ENCODE results near the gene FBXO33.

DNA sequence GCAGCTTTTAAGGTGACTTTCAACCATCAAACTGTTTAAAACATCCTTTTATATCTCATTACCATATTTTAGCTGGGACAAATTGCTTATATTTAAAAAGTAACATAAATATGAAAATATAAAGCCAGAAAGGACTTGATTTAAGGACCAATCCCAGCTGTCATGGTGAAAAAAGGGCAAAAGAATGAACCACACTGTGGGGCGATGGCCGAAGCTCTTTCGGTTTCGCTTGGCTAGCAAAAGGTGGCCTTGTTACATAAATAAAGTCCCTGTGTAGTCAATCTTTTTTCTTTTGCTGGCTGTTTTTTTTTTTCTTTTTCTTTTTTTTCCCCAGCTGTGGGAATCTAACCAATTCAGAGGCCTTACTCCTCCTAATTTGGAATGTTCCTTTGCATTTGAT, 50.9 kb downstream of the FBXO33 start:
- TF ChIP-seq GATA2 (IDR thresholded peaks at IDR 0.05; ENCODE audit: low read depth, low read length) = no peak
- no peak for TF ChIP-seq GATA3 (IDR thresholded peaks at IDR 0.05; ENCODE audit: low read depth, low read length)

Measured in SH-SY5Y (cell line).